CD4-positive, alpha-beta memory T cell (primary cell): Measurements from ENCODE around the gene EVPLL. TPM values are rescaled to one million over a fixed set of nuclear protein-coding genes. Genes with fewer than 3 reads are reported as not detected.

Experiments used
- CTCF ChIA-PET: fragments of 350-600 bp; sonication (Branson Sonifier 250); formaldehyde crosslinking; loops from one replicate; lab custom pipeline; 2021; ENCODE audit warnings: inconsistent platforms; ENCODE audit not compliant: partially characterized antibody; lab: Charles Lee
- POLR2A ChIA-PET: fragments of 350-600 bp; sonication (Branson Sonifier 250); formaldehyde crosslinking; loops from one replicate; lab custom pipeline; 2021; ENCODE audit not compliant: partially characterized antibody; lab: Charles Lee
- DNase-seq, 5 donors: peaks; one replicate each; pipeline versions ENCODE4 v3.0.0 to v3.0.0-alpha.2; 2020 to 2022; ENCODE audit warnings: mixed read lengths in 1 of 5
- H3K27ac ChIP-seq: one replicate; pipeline ENCODE4 v1.7.0; 2013; ENCODE audit warnings: low read depth, low read length
- H3K27me3 ChIP-seq: 2 replicates; pipeline ENCODE4 v1.7.0; 2013; ENCODE audit warnings: mild to moderate bottlenecking, low read length, moderate library complexity; ENCODE audit not compliant: insufficient read depth
- H3K36me3 ChIP-seq: 2 replicates; pipeline ENCODE4 v1.7.0; 2013; ENCODE audit warnings: mild to moderate bottlenecking, low read length, moderate library complexity; ENCODE audit not compliant: insufficient read depth
- H3K4me1 ChIP-seq: 2 replicates; pipeline ENCODE4 v1.7.0; 2013; ENCODE audit warnings: mild to moderate bottlenecking, low read length, moderate library complexity; ENCODE audit not compliant: insufficient read depth
- H3K4me3 ChIP-seq, 2 donors: one replicate each; pipeline ENCODE4 v1.7.0; 2013; ENCODE audit warnings: low read length in 2 of 2, mild to moderate bottlenecking in 1 of 2
- H3K9me3 ChIP-seq, 2 donors: one replicate each; pipeline ENCODE4 v1.7.0; 2013; ENCODE audit warnings: low read length in 2 of 2, control low read depth in 1 of 2; ENCODE audit not compliant: control insufficient read depth in 1 of 2
- H3K27ac Mint-ChIP-seq, 7 donors: one replicate each; pipeline ENCODE4 v1.8.0; 2020 to 2021; ENCODE audit warnings: mixed read lengths in 7 of 7, mild to moderate bottlenecking in 6 of 7, inconsistent platforms in 3 of 7, moderate library complexity in 3 of 7
- H3K27me3 Mint-ChIP-seq, 2 donors: one replicate each; pipeline ENCODE4 v1.8.0; 2020 to 2021; ENCODE audit warnings: mixed read lengths in 2 of 2
- H3K36me3 Mint-ChIP-seq, 2 donors: one replicate each; pipeline ENCODE4 v1.8.0; 2020 to 2021; ENCODE audit warnings: mixed read lengths in 2 of 2, inconsistent platforms in 1 of 2, mild to moderate bottlenecking in 1 of 2
- H3K4me1 Mint-ChIP-seq, 4 donors: one replicate each; pipeline ENCODE4 v1.8.0; 2020 to 2021; ENCODE audit warnings: mixed read lengths in 4 of 4, mild to moderate bottlenecking in 1 of 4
- H3K4me3 Mint-ChIP-seq, 8 donors: one replicate each; pipeline ENCODE4 v1.8.0; 2020 to 2021; ENCODE audit warnings: mixed read lengths in 8 of 8, mild to moderate bottlenecking in 7 of 8, moderate library complexity in 6 of 8, inconsistent platforms in 3 of 8
- H3K9me3 Mint-ChIP-seq, 8 donors: one replicate each; pipeline ENCODE4 v1.8.0; 2020 to 2021; ENCODE audit warnings: mixed read lengths in 8 of 8, mild to moderate bottlenecking in 5 of 8, inconsistent platforms in 3 of 8, moderate library complexity in 1 of 8
- intact Hi-C: fragments of 100-400 bp; cut with micrococcal nuclease; formaldehyde crosslinking; loops from one replicate; pipeline ENCODE4 v1.15.1; 2023
- polyA plus RNA-seq, 2 donors: library from polyadenylated mRNA; unstranded; fragments of 300-500 nt; fragmentation: Illumina TruSeq; gene quantifications; one replicate each; pipeline ENCODE4 v1.2.3, GENCODE V29; 2021
- total RNA-seq, 2 experiments: library from RNA; stranded (reverse); gene quantifications; one replicate each; pipeline ENCODE4 v1.2.3, GENCODE V29; 2021

The EVPLL gene
- total and polyA plus RNA-seq, 4 experiments from 2014 or later: not detected

DNA sequence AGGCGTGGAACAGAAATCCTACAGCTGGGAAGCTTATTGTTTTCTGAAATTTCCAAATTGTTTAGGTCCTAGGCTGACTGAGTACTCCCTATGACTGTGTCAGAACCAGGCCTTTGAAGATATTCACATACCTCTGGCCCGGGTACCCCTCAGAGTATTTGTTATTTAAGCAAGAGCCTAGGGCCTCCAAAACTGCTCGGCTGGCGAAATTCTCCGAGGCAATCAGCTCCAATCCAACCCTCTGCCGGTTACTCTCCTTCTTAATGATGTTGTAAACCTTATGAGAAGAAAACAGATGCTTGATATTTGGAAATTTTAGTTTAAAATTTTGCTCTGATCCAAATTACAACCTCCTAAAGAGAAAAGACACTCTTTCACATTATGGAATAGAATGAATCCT lies 24.0 kb upstream of the EVPLL start:
- Mint-ChIP-seq H3K36me3 (peaks cover 21 to 29% of the 10 kb centered on the region in 2 donors), H3K4me3 (no peak overlapping the region), H3K4me1 (no peaks in the 10 kb centered on the region), H3K27ac (no peak overlapping the region), H3K27me3 (no peaks in the 10 kb centered on the region), H3K9me3 (no peaks in the 10 kb centered on the region)
- intact Hi-C loops: no loop called here
- Histone ChIP-seq H3K4me1 (no peaks in the 10 kb centered on the region), H3K4me3 (no peak overlapping the region), H3K36me3 (peaks cover 14% of the 10 kb centered on the region), H3K27ac (no peak overlapping the region), H3K27me3 (no peaks in the 10 kb centered on the region), H3K9me3 (no peaks in the 10 kb centered on the region)
- CTCF ChIA-PET: no interaction called here
- POLR2A ChIA-PET: no interaction called here
- DNase-seq: no peak

- Histone ChIP-seq H3K4me1 (no peaks in the 10 kb centered on the region), H3K27ac (no peak overlapping the region), H3K4me3 (no peak overlapping the region), H3K9me3 (no peaks in the 10 kb centered on the region), H3K27me3 (no peaks in the 10 kb centered on the region), H3K36me3 (peaks cover 12% of the 10 kb centered on the region)
- CTCF ChIA-PET: no interaction called here
- H3K27ac Mint-ChIP-seq: peak overlapping the region in 1 of 7 donors; percentile 66
- no peaks in the 10 kb centered on the region for H3K27me3 Mint-ChIP-seq
- no peak for DNase-seq
- POLR2A ChIA-PET: no interaction called here
- peaks cover 0 to under 1% (median 0%) of the 10 kb centered on the region in 4 donors for H3K4me1 Mint-ChIP-seq
- H3K9me3 Mint-ChIP-seq: no peaks in the 10 kb centered on the region
- H3K36me3 Mint-ChIP-seq: peaks cover 21 to 28% of the 10 kb centered on the region in 2 donors
- intact Hi-C loops: no loop called here
- H3K4me3 Mint-ChIP-seq: no peak overlapping the region
Measured at GRCh38 chr17:18356624-18357023, 21.0 kb upstream of the EVPLL start.

GRCh38 chr17:18360518-18360917 lies 17.1 kb upstream of the EVPLL start:
- peaks cover 6 to 19% (median 16%) of the 10 kb centered on the region in 4 donors for H3K4me1 Mint-ChIP-seq
- ChIA-PET CTCF (no interaction called here), POLR2A (no interaction called here)
- Histone ChIP-seq H3K4me1 (peaks cover 10% of the 10 kb centered on the region), H3K4me3 (no peak overlapping the region), H3K9me3 (no peaks in the 10 kb centered on the region), H3K27me3 (no peaks in the 10 kb centered on the region), H3K27ac (no peak overlapping the region), H3K36me3 (no peaks in the 10 kb centered on the region)
- intact Hi-C loops: loop anchor here (5.0 kb wide), 1 partner anchor 178 kb away; the partner anchor contains the start of gene ALKBH5
- DNase-seq: no peak
- H3K4me3 Mint-ChIP-seq: peak overlapping the region in 2 of 8 donors; percentile 29 to 46
- peak overlapping the region in 1 of 7 donors; percentile 60 for H3K27ac Mint-ChIP-seq
- H3K9me3 Mint-ChIP-seq: no peaks in the 10 kb centered on the region
- no peaks in the 10 kb centered on the region for H3K27me3 Mint-ChIP-seq
- H3K36me3 Mint-ChIP-seq: peaks cover 6 to 9% of the 10 kb centered on the region in 2 donors

- H3K4me3 ChIP-seq: peak overlapping the region in 1 of 2 donors; percentile 54
- Mint-ChIP-seq H3K4me3 (peak overlapping the region; percentile 79 to 96 (median 94)), H3K36me3 (peaks cover 0 to 3% of the 10 kb centered on the region in 2 donors), H3K9me3 (no peaks in the 10 kb centered on the region), H3K27me3 (no peaks in the 10 kb centered on the region), H3K4me1 (peaks cover 6 to 19% (median 16%) of the 10 kb centered on the region in 4 donors), H3K27ac (peak overlapping the region in 6 of 7 donors; percentile 9 to 81 (median 68))
- CTCF ChIA-PET: no interaction called here
- no peaks in the 10 kb centered on the region for H3K9me3 ChIP-seq
- POLR2A ChIA-PET: interaction anchor here (1.6 kb wide), 3 partner anchors 47 to 180 kb away, joined by 4 to 13 read pairs (median 12); partner anchors contain the start of genes ALKBH5, SMCR8 and TOP3A
- intact Hi-C loops: loop anchor here (5.0 kb wide), 1 partner anchor 180 kb away; the partner anchor contains the start of gene ALKBH5
- no peaks in the 10 kb centered on the region for H3K36me3 ChIP-seq
- H3K27ac ChIP-seq: no peak overlapping the region
- peaks cover 10% of the 10 kb centered on the region for H3K4me1 ChIP-seq
- no peaks in the 10 kb centered on the region for H3K27me3 ChIP-seq
- DNase-seq: no peak
Measured at GRCh38 chr17:18361837-18362697, 15.5 kb upstream of the EVPLL start.

GRCh38 chr17:18362698-18363100 lies 14.9 kb upstream of the EVPLL start:
- Histone ChIP-seq H3K4me1 (peaks cover 10% of the 10 kb centered on the region), H3K9me3 (no peaks in the 10 kb centered on the region), H3K36me3 (no peaks in the 10 kb centered on the region), H3K27me3 (no peaks in the 10 kb centered on the region), H3K27ac (peak overlapping the region; percentile 59), H3K4me3 (peak overlapping the region; percentile 54 to 76)
- Mint-ChIP-seq H3K36me3 (peaks cover 0 to 3% of the 10 kb centered on the region in 2 donors), H3K27me3 (no peaks in the 10 kb centered on the region), H3K27ac (peak overlapping the region in 6 of 7 donors; percentile 9 to 81 (median 80)), H3K9me3 (no peaks in the 10 kb centered on the region), H3K4me1 (peaks cover 6 to 19% (median 16%) of the 10 kb centered on the region in 4 donors), H3K4me3 (peak overlapping the region; percentile 79 to 96 (median 94))
- CTCF ChIA-PET: no interaction called here
- DNase-seq: peak in 1 of 5 donors; percentile 4
- intact Hi-C loops: loop anchor here (1.0 to 5.0 kb wide), 2 partner anchors 47 to 180 kb away; partner anchors contain the start of genes ALKBH5 and SMCR8
- POLR2A ChIA-PET: interaction anchor here (0.7 to 1.6 kb wide), 6 partner anchors 43 to 180 kb away, joined by 3 to 13 read pairs (median 6); partner anchors contain the start of genes ALKBH5, MIEF2, SMCR8 and TOP3A

DNA sequence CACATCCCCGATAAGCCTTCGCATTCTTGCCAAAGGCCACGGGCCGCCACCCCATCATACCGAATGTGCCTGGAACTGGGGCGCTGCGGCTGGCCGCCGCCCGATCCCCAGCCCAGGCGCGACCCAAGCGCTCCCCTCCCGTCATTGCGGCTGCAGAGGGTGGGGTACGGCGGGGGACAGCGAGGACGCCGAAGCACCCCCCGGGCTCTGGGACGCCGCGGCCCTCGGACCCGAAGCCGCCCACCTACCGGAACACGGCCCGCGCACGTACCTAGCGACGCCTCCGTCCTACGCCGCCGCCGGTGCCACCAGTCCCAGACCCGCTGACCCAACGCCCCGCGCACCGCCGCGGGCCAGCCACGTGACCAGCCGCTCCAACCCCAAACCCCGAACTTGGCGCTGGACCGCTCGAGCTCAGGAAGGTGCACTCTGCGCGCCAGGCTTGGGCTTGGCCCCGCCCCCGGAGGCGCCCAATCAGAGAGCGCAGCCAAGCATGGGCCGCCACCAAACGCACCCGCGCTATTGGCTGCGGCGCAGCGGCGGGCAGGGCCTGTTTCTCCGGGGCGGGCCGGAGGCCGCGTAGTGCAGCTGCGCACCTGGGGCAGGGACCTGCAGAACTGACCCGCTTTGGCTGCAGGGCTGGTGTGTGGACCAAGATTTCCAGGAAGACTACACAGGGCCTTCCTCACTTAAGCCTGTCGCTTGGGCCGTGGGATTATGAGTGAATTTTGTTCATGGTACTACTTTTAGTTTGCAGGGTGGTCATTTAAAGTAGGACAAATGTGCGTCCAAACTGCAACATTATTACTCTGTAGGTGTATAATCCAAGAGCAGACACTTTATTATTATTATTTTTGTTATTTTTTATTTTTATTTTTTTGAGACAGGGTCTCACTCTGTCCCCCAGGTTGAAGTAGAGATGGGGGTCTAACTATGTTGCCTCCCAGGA lies 14.2 kb upstream of the EVPLL start, which contains the start of gene SHMT1:
Gene SHMT1, minus strand, starts transcription at position 450 of the 949 bp plus-strand sequence. CDS start 7,569 bp downstream, outside the sequence.
- H3K9me3 ChIP-seq: no peaks in the 10 kb centered on the region
- no peaks in the 10 kb centered on the region for H3K9me3 Mint-ChIP-seq
- H3K4me1 ChIP-seq: peaks cover 10% of the 10 kb centered on the region
- CTCF ChIA-PET: no interaction called here
- H3K4me1 Mint-ChIP-seq: peaks cover 6 to 19% (median 16%) of the 10 kb centered on the region in 4 donors
- no peaks in the 10 kb centered on the region for H3K27me3 Mint-ChIP-seq
- peak within 1 kb of the TSS; percentile 59 for H3K27ac ChIP-seq
- DNase-seq: peak; percentile 87 to 90 (median 88)
- peak within 1 kb of the TSS; percentile 90 to 96 (median 94) for H3K4me3 Mint-ChIP-seq
- H3K4me3 ChIP-seq: peak within 1 kb of the TSS; percentile 54 to 76
- no peaks in the 10 kb centered on the region for H3K27me3 ChIP-seq
- peak within 1 kb of the TSS; percentile 58 to 93 (median 89) for H3K27ac Mint-ChIP-seq
- H3K36me3 ChIP-seq: no peaks in the 10 kb centered on the region
- H3K36me3 Mint-ChIP-seq: peaks cover 0 to 3% of the 10 kb centered on the region in 2 donors
- intact Hi-C loops: loop anchor here (1.0 to 5.0 kb wide), 2 partner anchors 48 to 181 kb away; partner anchors contain the start of genes ALKBH5 and SMCR8
- POLR2A ChIA-PET: interaction anchor here (0.7 to 1.6 kb wide), 7 partner anchors 44 to 181 kb away, joined by 3 to 13 read pairs (median 4); partner anchors contain the start of genes ALKBH5, MIEF2, SMCR8 and TOP3A
